ENCODE measurements around the gene MYL11. TPM values are rescaled to one million over a fixed set of nuclear protein-coding genes. Genes with fewer than 3 reads are reported as not detected.

The MYL11 gene
- total RNA-seq, 1 experiment from 2014 or later = 1.4 TPM

GRCh38 chr16:30416624-30417528 lies 42.3 kb downstream of the MYL11 start:
- Histone ChIP-seq H3K27ac (no peak overlapping the region), H4K20me1 (ENCODE audit: insufficient read depth) (no peaks in the 10 kb centered on the region), H3F3A (ENCODE audit: insufficient read depth, low read depth) (peaks cover 43% of the 10 kb centered on the region), H3K4me1 (replicated peaks; ENCODE audit: insufficient read depth) (peaks cover 7% of the 10 kb centered on the region; the same call in 1 of the 2 replicates), H3K9me2 (ENCODE audit: insufficient read depth) (no peaks in the 10 kb centered on the region), H3K9me3 (ENCODE audit: insufficient read depth, low read depth) (no peaks in the 10 kb centered on the region), H3K36me3 (ENCODE audit: low read depth) (peaks cover 6% of the 10 kb centered on the region; the same call in 1 of the 2 replicates), H3K4me3 (peak overlapping the region; percentile 69; the same call in 1 of the 2 replicates), H2AFZ (peak overlapping the region; percentile 88; the same call in 1 of the 2 replicates), H3K27me3 (ENCODE audit: insufficient read depth, low read depth) (no peaks in the 10 kb centered on the region), H3K4me2 (peak overlapping the region; percentile 81), H3K79me2 (ENCODE audit: low read depth) (no peaks in the 10 kb centered on the region)
- DNase-seq = no peak
- no peak for TF ChIP-seq CTCF (conservative IDR thresholded peaks at IDR 0.05)
- TF ChIP-seq EZH2 (IDR thresholded peaks at IDR 0.05; ENCODE audit: low read depth) = no peak
- CTCF ChIA-PET = interaction anchor here (0.6 to 1.5 kb wide), 5 partner anchors 7 to 217 kb away, joined by 3 to 11 read pairs (median 5); partner anchors contain the start of gene DCTPP1
- no TSS peak for BruUV-seq (replicated peaks)
- POLR2A ChIA-PET (ENCODE audit: unreplicated experiment) = interaction anchor here (0.5 to 1.3 kb wide), 8 partner anchors 9 to 472 kb away, joined by 3 to 16 read pairs (median 5); partner anchors contain the start of gene ZNF771
- intact Hi-C loops (cut with micrococcal nuclease; ENCODE audit: unreplicated experiment) = no loop called here

GRCh38 chr16:30417529-30418349 lies 43.1 kb downstream of the MYL11 start:
- H2AFZ ChIP-seq = peak overlapping the region; percentile 88
- POLR2A ChIA-PET (ENCODE audit: unreplicated experiment) = interaction anchor here (0.5 to 1.3 kb wide), 10 partner anchors 8 to 473 kb away, joined by 3 to 16 read pairs (median 4); partner anchors contain the start of gene ZNF771
- intact Hi-C loops (cut with micrococcal nuclease; ENCODE audit: unreplicated experiment) = no loop called here
- peaks cover 7% of the 10 kb centered on the region; the same call in 1 of the 2 replicates for H3K4me1 ChIP-seq (replicated peaks; ENCODE audit: insufficient read depth)
- peaks cover 46% of the 10 kb centered on the region for H3F3A ChIP-seq (ENCODE audit: insufficient read depth, low read depth)
- H3K79me2 ChIP-seq (ENCODE audit: low read depth) = no peaks in the 10 kb centered on the region
- H3K27ac ChIP-seq = peak overlapping the region; percentile 49; the same call in 1 of the 2 replicates
- CTCF ChIA-PET = interaction anchor here (0.6 to 1.5 kb wide), 5 partner anchors 8 to 216 kb away, joined by 3 to 11 read pairs (median 5); partner anchors contain the start of gene DCTPP1
- peaks cover 6% of the 10 kb centered on the region; the same call in 1 of the 2 replicates for H3K36me3 ChIP-seq (ENCODE audit: low read depth)
- peak overlapping the region; percentile 81 for H3K4me2 ChIP-seq
- H4K20me1 ChIP-seq (ENCODE audit: insufficient read depth) = no peaks in the 10 kb centered on the region
- DNase-seq = peak; percentile 81 to 94
- no TSS peak for BruUV-seq (replicated peaks)
- TF ChIP-seq EZH2 (IDR thresholded peaks at IDR 0.05; ENCODE audit: low read depth) (no peak), CTCF (conservative IDR thresholded peaks at IDR 0.05) (no peak)
- H3K9me2 ChIP-seq (ENCODE audit: insufficient read depth) = no peaks in the 10 kb centered on the region
- H3K27me3 ChIP-seq (ENCODE audit: insufficient read depth, low read depth) = no peaks in the 10 kb centered on the region
- H3K4me3 ChIP-seq = peak overlapping the region; percentile 69
- H3K9me3 ChIP-seq (ENCODE audit: insufficient read depth, low read depth) = no peaks in the 10 kb centered on the region
